ENCODE measurements around the gene FAM240A.

- TF ChIP-seq, protein P1, sequence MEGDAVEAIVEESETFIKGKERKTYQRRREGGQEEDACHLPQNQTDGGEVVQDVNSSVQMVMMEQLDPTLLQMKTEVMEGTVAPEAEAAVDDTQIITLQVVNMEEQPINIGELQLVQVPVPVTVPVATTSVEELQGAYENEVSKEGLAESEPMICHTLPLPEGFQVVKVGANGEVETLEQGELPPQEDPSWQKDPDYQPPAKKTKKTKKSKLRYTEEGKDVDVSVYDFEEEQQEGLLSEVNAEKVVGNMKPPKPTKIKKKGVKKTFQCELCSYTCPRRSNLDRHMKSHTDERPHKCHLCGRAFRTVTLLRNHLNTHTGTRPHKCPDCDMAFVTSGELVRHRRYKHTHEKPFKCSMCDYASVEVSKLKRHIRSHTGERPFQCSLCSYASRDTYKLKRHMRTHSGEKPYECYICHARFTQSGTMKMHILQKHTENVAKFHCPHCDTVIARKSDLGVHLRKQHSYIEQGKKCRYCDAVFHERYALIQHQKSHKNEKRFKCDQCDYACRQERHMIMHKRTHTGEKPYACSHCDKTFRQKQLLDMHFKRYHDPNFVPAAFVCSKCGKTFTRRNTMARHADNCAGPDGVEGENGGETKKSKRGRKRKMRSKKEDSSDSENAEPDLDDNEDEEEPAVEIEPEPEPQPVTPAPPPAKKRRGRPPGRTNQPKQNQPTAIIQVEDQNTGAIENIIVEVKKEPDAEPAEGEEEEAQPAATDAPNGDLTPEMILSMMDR (IDR thresholded peaks at IDR 0.05) = no peak
- no peak for TF ChIP-seq POLR2A (IDR thresholded peaks at IDR 0.05)
These were observed 59.4 kb downstream of the FAM240A start for GRCh38 chr3:46671541-46672348.

All from prostate gland (tissue), 2 donors.